DND-41 (cell line): ENCODE results near the gene RSPH6A.

Experiments used
- ATAC-seq: fragments of 200-7000 bp; cut with Tn5 transposase; 3 replicates; pipeline ENCODE4 v1.9.1; 2021; ENCODE audit warnings: low read depth; ENCODE audit not compliant: insufficient read depth
- DNase-seq: peaks from one replicate; pipeline ENCODE4 v3.0.0-alpha.2; 2020
- H2AFZ ChIP-seq: 2 replicates; pipeline ENCODE4 v1.6.0; 2012; ENCODE audit warnings: low read depth, low read length
- H3K27ac ChIP-seq: 2 replicates; pipeline ENCODE4 v1.5.1; 2012; ENCODE audit warnings: low read length, inconsistent platforms
- H3K27me3 ChIP-seq: fragments of 200-600 bp; sonication (generic); 2 replicates; pipeline ENCODE4 v1.6.0; 2012; ENCODE audit warnings: low read length, mild to moderate bottlenecking, inconsistent platforms; ENCODE audit not compliant: insufficient read depth, poor library complexity
- H3K36me3 ChIP-seq: 2 replicates; pipeline ENCODE4 v1.5.1; 2012; ENCODE audit warnings: low read length, inconsistent platforms; ENCODE audit not compliant: insufficient read depth
- H3K4me1 ChIP-seq: 2 replicates; pipeline ENCODE4 v1.5.1; 2012; ENCODE audit warnings: mild to moderate bottlenecking, low read length; ENCODE audit not compliant: insufficient read depth
- H3K4me2 ChIP-seq: 2 replicates; pipeline ENCODE4 v1.6.0; 2012; ENCODE audit warnings: mild to moderate bottlenecking, moderate library complexity, low read length, inconsistent platforms; ENCODE audit not compliant: insufficient read depth
- H3K4me3 ChIP-seq, 2 experiments: fragments of 200-600 bp in 1 of 2; shearing (Covaris generic) in 1 of 2; 2 replicates each; pipeline ENCODE4 v1.5.1; 2012 to 2016; ENCODE audit warnings: inconsistent platforms in 2 of 2, low read length in 2 of 2, mild to moderate bottlenecking in 2 of 2, low read depth in 1 of 2, moderate library complexity in 1 of 2
- H3K79me2 ChIP-seq: 2 replicates; pipeline ENCODE4 v1.6.0; 2012; ENCODE audit warnings: low read length, inconsistent platforms; ENCODE audit not compliant: insufficient read depth
- H3K9ac ChIP-seq: 2 replicates; pipeline ENCODE4 v1.6.0; 2012; ENCODE audit warnings: low read depth, mild to moderate bottlenecking, inconsistent platforms, low read length, moderate library complexity
- H3K9me3 ChIP-seq: 2 replicates; pipeline ENCODE4 v1.5.1; 2012; ENCODE audit warnings: low read length, moderate library complexity, mild to moderate bottlenecking, inconsistent platforms; ENCODE audit not compliant: insufficient read depth, severe bottlenecking
- H4K20me1 ChIP-seq: 2 replicates; pipeline ENCODE4 v1.6.0; 2012; ENCODE audit warnings: low read length; ENCODE audit not compliant: insufficient read depth
- EZH2 ChIP-seq: IDR thresholded peaks from 3 replicates; pipeline ENCODE4 v1.6.1; 2012; ENCODE audit warnings: borderline replicate concordance, low read depth, mild to moderate bottlenecking, moderate library complexity, low read length, inconsistent platforms; ENCODE audit not compliant: severe bottlenecking
- TF ChIP-seq, protein P1 (sequence below): IDR thresholded peaks from 2 replicates; pipeline ENCODE4 v1.5.1; 2012; ENCODE audit warnings: borderline replicate concordance, low read length, moderate library complexity, mild to moderate bottlenecking; ENCODE audit not compliant: poor library complexity, severe bottlenecking; ENCODE audit errors: extremely low read depth

RSPH6A gene

DNA sequence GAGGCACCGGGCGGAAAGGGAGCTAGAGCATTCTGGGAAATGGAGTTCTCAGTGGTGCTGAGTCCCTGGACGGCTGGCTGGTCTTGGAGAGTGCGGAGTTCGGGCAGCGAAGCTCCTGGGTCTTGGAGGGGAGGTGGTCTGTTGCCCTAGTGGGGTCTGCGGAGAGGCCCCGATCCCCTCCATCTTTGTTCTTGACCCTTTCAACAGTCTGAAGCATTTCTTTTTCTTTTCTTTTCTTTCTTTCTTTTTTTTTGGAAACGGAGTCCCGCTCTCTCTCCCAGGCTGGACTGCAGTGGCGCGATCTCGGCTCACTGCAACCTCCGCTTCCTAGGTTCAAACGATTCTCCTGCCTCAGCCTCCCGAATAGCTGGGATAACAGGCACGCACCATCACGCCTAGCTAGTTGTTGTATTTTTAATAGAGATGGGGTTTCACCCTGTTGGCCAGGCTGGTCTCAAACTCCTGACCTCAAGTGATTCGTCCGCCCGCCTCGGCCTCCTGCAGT lies 48.3 kb upstream of the RSPH6A start:
- H2AFZ ChIP-seq = peak overlapping the region; percentile 93
- ATAC-seq (no peak), DNase-seq (no peak)
- TF ChIP-seq, protein P1, sequence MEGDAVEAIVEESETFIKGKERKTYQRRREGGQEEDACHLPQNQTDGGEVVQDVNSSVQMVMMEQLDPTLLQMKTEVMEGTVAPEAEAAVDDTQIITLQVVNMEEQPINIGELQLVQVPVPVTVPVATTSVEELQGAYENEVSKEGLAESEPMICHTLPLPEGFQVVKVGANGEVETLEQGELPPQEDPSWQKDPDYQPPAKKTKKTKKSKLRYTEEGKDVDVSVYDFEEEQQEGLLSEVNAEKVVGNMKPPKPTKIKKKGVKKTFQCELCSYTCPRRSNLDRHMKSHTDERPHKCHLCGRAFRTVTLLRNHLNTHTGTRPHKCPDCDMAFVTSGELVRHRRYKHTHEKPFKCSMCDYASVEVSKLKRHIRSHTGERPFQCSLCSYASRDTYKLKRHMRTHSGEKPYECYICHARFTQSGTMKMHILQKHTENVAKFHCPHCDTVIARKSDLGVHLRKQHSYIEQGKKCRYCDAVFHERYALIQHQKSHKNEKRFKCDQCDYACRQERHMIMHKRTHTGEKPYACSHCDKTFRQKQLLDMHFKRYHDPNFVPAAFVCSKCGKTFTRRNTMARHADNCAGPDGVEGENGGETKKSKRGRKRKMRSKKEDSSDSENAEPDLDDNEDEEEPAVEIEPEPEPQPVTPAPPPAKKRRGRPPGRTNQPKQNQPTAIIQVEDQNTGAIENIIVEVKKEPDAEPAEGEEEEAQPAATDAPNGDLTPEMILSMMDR = no peak
- TF ChIP-seq EZH2 = no peak
- peak overlapping the region; percentile 51 for H3K9ac ChIP-seq
- peaks cover 23% of the 10 kb centered on the region for H3K36me3 ChIP-seq
- H4K20me1 ChIP-seq = no peaks in the 10 kb centered on the region
- H3K4me2 ChIP-seq = peak overlapping the region; percentile 77
- peaks cover 26% of the 10 kb centered on the region for H3K4me1 ChIP-seq
- H3K27me3 ChIP-seq = no peaks in the 10 kb centered on the region
- no peaks in the 10 kb centered on the region for H3K9me3 ChIP-seq
- peak overlapping the region; percentile 61 for H3K27ac ChIP-seq
- H3K79me2 ChIP-seq = peaks cover 42% of the 10 kb centered on the region
- H3K4me3 ChIP-seq = peak overlapping the region; percentile 27 to 74; a peak in 3 of 4 replicates

DNA sequence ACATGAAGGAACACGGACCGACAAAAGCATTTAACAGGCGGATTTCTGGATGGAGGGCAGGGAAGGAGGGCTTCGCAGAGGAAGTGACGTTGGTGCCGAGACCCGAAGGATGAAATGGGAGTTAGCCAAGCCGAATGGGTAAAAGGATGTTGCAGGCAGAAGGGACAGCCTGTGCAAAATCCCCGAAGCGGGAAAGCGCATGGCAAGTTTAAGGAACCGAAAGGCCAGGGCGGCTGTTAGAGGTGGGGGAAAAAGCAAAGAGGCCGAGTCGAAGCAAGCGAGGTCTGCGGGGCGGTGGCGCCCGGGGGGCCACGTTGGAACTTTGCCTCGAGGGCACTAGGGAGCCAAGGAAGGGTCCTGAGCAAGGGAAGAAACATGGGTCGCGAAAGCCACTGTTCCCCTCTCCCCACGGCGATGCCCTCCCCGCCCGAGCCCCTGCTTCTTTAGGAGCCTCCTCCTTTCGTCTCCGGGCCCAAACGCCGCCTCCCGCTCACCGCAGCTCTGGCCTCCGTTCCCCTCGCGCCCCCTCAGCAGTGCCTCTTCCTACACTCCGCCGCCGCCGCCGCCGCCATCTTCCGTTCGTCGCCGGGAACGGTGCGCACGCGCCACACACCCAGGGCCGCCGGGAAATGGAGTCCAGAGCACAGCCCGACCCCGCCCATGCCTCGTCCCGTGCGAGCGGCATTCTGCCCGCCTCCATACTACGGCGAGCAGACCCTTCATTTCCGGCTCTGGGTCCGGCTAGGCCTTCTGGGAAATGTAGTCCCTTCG lies 47.6 kb upstream of the RSPH6A start, which contains the start of gene SYMPK:
SYMPK (minus strand) TSS at position 584 of the 771 bp plus-strand sequence. CDS start 8,652 bp downstream, outside the sequence.
- H3K9ac ChIP-seq = peak within 1 kb of the TSS; percentile 76
- H3K27ac ChIP-seq = peak within 1 kb of the TSS; percentile 80
- peaks cover 29% of the 10 kb centered on the region for H3K36me3 ChIP-seq
- peak; percentile 96 for ATAC-seq
- peak within 1 kb of the TSS; percentile 87 for H3K4me2 ChIP-seq
- H2AFZ ChIP-seq = peak within 1 kb of the TSS; percentile 93
- H3K4me1 ChIP-seq = peaks cover 26% of the 10 kb centered on the region
- peaks cover 5% of the 10 kb centered on the region; the same call in 1 of the 2 replicates for H4K20me1 ChIP-seq
- no peak for TF ChIP-seq EZH2
- TF ChIP-seq, protein P1 = peak; percentile 2
- DNase-seq = peak; percentile 99
- H3K9me3 ChIP-seq = no peaks in the 10 kb centered on the region
- peaks cover 48% of the 10 kb centered on the region for H3K79me2 ChIP-seq
- H3K27me3 ChIP-seq = no peaks in the 10 kb centered on the region
- peak within 1 kb of the TSS; percentile 49 to 74 for H3K4me3 ChIP-seq

DNA sequence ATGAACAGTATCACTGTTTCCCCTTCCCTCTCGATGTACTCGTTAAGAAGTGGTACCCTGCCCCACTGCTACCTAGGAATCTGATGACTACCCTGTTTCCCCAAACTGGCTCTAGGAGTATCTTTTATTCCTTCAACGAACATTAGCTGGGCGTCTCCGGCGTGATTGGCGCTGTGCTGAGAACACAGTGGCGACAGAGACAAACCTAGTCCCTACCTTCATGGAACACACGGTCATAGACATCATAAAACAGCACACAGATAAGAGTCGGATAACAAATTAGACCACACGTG lies 47.1 kb upstream of the RSPH6A start:
- H3K4me1 ChIP-seq = peaks cover 26% of the 10 kb centered on the region
- TF ChIP-seq, protein P1 = peak; percentile 3
- TF ChIP-seq EZH2 = no peak
- peak overlapping the region; percentile 80 for H3K27ac ChIP-seq
- H3K9ac ChIP-seq = peak overlapping the region; percentile 76
- peaks cover 30% of the 10 kb centered on the region for H3K36me3 ChIP-seq
- H3K9me3 ChIP-seq = no peaks in the 10 kb centered on the region
- H3K4me3 ChIP-seq = peak overlapping the region; percentile 49 to 74
- no peaks in the 10 kb centered on the region for H3K27me3 ChIP-seq
- H3K79me2 ChIP-seq = peaks cover 48% of the 10 kb centered on the region
- no peak for ATAC-seq
- peak overlapping the region; percentile 87 for H3K4me2 ChIP-seq
- H4K20me1 ChIP-seq = peaks cover 6% of the 10 kb centered on the region; the same call in 1 of the 2 replicates
- DNase-seq = no peak
- peak overlapping the region; percentile 83 for H2AFZ ChIP-seq
